ENCODE data around the gene TAF12.

- no peak for TF ChIP-seq EZH2 (IDR thresholded peaks at IDR 0.05; ENCODE audit: low read depth)
- TF ChIP-seq, protein P1, sequence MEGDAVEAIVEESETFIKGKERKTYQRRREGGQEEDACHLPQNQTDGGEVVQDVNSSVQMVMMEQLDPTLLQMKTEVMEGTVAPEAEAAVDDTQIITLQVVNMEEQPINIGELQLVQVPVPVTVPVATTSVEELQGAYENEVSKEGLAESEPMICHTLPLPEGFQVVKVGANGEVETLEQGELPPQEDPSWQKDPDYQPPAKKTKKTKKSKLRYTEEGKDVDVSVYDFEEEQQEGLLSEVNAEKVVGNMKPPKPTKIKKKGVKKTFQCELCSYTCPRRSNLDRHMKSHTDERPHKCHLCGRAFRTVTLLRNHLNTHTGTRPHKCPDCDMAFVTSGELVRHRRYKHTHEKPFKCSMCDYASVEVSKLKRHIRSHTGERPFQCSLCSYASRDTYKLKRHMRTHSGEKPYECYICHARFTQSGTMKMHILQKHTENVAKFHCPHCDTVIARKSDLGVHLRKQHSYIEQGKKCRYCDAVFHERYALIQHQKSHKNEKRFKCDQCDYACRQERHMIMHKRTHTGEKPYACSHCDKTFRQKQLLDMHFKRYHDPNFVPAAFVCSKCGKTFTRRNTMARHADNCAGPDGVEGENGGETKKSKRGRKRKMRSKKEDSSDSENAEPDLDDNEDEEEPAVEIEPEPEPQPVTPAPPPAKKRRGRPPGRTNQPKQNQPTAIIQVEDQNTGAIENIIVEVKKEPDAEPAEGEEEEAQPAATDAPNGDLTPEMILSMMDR (conservative IDR thresholded peaks at IDR 0.05), result no peak
These were observed 69.3 kb downstream of the TAF12 start for GRCh38 chr1:28573564-28573963.

Data from PC-9 (cell line).